ENCODE results near the gene SULT1A3.
"Not testable (repeated sequence)": the region's sequence is repeated elsewhere in the genome, so short reads cannot be mapped to it uniquely, and the experiment has no call there.

Gene SULT1A3

GRCh38 chr16:30187556-30187865 lies 11.5 kb upstream of the SULT1A3 start:
- no peak for DNase-seq

DNA sequence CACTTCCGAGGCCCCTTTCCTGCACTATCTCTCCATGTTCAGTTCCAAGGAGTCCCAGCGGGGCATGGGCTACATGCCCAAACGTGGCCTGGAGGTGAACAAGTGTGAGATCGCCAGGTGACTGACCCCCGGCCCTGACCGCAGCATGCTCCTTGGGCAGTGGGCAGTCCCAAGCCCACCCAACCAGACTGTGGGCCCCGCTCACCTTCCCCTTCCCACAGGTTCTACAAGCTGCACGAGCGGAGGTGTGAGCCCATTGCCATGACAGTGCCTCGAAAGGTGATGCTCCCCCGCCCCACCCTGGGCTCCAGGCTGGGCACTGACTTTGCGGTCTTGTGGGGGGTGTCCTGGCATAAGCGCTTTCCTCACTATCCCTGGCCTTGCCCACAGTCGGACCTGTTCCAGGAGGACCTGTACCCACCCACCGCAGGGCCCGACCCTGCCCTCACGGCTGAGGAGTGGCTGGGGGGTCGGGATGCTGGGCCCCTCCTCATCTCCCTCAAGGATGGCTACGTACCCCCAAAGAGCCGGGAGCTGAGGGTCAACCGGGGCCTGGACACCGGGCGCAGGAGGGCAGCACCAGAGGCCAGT lies 11.0 kb upstream of the SULT1A3 start:
- no peak for DNase-seq

- not testable (repeated sequence) for DNase-seq
Measured at GRCh38 chr16:30191158-30191557, 7.9 kb upstream of the SULT1A3 start.

- not testable (repeated sequence) for DNase-seq
Measured at GRCh38 chr16:30193098-30193497, 6.0 kb upstream of the SULT1A3 start.

DNA sequence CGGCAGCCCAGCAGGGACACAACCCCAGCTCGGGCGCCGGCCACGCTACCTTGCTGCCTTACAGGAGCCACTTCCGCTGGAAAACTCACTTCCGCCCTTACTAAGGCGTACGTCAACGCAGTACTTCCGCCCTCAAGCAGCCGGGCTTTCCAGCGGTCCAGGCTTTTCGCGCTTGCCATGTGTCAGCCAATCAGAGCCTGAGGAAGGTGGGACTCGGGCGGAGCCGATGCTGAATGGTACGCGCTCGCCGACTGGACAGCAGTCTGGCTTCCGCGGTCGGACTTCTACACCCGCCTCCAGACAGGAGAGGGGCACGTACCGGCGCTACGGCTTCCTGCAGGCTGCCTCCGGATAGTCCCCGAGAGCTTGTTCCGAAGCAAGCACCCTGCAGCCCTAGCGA lies 5.4 kb upstream of the SULT1A3 start, which contains the start of the genes BOLA2B and SLX1A:
TSS of gene BOLA2B (minus strand) at position 52 of the 400 bp plus-strand sequence. CDS start 71 bp downstream, outside the sequence.
TSS of gene SLX1A (plus strand) at position 261 of the 400 bp plus-strand sequence. CDS start 210 bp downstream, outside the sequence.
- not testable (repeated sequence) for DNase-seq

GRCh38 chr16:30194172-30194925 lies 4.7 kb upstream of the SULT1A3 start:
- DNase-seq, result not testable (repeated sequence)

DNA sequence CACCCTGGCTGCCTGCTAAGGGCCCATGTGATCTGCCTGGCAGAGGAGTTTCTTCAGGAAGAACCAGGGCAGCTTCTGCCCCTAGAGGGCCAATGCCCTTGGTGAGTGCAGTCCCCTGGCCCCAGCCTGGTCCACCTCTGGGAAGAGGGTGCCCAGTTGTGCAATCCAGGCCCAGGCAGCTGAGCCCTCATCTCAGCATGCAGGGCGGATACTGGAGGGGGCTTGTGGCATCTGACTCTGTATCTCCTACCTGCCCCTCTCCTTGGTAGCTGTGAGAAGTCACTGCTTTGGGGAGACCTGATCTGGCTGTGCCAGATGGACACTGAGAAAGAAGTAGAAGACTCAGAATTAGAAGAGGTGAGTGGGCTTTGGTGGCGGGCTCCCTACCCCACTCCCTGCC lies 2.1 kb upstream of the SULT1A3 start:
- DNase-seq, result not testable (repeated sequence)

GRCh38 chr16:30199608-30200343 lies 721 bp downstream of the SULT1A3 start:
- DNase-seq, result not testable (repeated sequence)

GRCh38 chr16:30205541-30206236 lies 6.6 kb downstream of the SULT1A3 start:
- DNase-seq, result not testable (repeated sequence)

DNA sequence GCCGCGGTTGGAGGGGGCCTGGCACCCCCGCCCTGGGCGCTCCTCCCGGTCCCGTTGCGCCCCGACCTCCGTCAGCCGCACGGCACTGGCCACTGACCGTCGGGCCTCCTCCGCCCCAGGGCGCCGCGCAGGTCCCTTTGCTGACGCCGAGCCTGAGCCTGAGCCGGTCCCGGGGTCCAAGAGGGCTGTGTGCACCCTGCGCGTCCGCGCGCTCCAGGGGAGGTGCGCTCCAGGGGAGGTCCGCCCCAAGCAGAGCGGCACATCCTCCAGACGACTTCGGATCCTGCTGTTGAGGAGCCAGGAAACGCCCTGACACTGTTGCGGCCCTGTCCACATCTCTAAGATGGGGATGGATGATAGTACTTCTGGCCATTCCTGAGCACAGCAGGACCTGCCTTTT lies 7.2 kb downstream of the SULT1A3 start:
- not testable (repeated sequence) for DNase-seq

- not testable (repeated sequence) for DNase-seq
Measured at GRCh38 chr16:30207063-30207704, 8.1 kb downstream of the SULT1A3 start.

DNA sequence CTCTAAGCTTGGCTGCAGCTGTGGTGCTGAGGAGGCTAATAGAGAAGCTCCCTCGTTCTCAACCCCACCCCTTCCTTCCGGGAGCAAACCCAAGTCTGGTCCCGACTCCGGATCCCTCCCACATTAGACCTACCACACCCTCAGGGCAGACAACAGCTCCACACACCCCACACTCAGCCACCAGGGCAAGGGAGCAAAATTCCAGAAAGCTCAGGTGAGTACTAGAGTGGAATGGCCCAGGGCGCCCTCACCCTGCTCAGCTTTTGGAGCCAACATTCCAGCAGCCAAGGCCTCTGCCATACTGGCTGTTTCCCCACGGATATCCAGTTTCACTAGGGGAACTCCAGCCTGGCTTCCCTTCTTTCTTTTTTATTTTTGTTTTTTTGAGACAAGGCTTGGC lies 10.0 kb downstream of the SULT1A3 start:
- DNase-seq, result not testable (repeated sequence)

GRCh38 chr16:30211414-30211813 lies 12.4 kb downstream of the SULT1A3 start:
- not testable (repeated sequence) for DNase-seq

- DNase-seq, result not testable (repeated sequence)
Measured at GRCh38 chr16:30217082-30217481, 18.0 kb downstream of the SULT1A3 start.

DNA sequence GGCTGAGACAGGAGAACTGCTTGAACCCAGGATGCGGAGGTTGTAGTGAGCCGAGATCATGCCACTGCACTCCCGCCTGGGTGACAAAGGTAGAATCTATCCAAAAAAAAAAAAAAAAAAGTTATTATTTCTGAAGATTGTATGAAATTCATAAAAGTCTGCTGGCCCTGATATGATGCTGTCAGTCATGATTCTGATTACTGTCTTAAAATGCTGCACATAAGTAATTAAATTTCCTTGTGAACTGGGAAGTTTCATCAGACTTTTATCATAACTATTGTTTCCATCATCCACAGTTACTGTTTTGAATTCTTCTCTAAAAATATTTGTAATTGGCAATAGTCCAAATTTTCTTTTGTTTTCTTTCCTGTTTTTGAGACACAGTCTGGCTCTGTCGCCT lies 49.3 kb downstream of the SULT1A3 start, which contains the start of gene NPIPB13:
TSS of gene NPIPB13 (minus strand) at position 101 of the 400 bp plus-strand sequence. CDS start 2,906 bp downstream, outside the sequence.
- DNase-seq, result not testable (repeated sequence)

Measured in NCI-H187 (cell line).